Right renal pelvis (tissue), 4 donors: ENCODE data around the gene MAPK1. TPM values are rescaled to one million over a fixed set of nuclear protein-coding genes. Genes with fewer than 3 reads are reported as not detected.
"Not testable (repeated sequence)": the region's sequence is repeated elsewhere in the genome, so short reads cannot be mapped to it uniquely, and the experiment has no call there.

Source experiments
- DNase-seq, 4 donors: peaks; one replicate each; pipeline ENCODE4 v3.0.0-alpha.2; 2013; ENCODE audit warnings: low read depth in 4 of 4, low spot score in 3 of 4, missing footprints in 1 of 4
- polyA plus RNA-seq, 4 donors: library from polyadenylated mRNA; unstranded; fragments of 120-200 nt; gene quantifications; one replicate each; pipeline ENCODE4 v1.2.1, GENCODE V29; 2013; ENCODE audit not compliant: insufficient read length in 4 of 4

The MAPK1 gene
- polyA plus RNA-seq, 4 donors = 132 to 150 (median 142) TPM

DNA sequence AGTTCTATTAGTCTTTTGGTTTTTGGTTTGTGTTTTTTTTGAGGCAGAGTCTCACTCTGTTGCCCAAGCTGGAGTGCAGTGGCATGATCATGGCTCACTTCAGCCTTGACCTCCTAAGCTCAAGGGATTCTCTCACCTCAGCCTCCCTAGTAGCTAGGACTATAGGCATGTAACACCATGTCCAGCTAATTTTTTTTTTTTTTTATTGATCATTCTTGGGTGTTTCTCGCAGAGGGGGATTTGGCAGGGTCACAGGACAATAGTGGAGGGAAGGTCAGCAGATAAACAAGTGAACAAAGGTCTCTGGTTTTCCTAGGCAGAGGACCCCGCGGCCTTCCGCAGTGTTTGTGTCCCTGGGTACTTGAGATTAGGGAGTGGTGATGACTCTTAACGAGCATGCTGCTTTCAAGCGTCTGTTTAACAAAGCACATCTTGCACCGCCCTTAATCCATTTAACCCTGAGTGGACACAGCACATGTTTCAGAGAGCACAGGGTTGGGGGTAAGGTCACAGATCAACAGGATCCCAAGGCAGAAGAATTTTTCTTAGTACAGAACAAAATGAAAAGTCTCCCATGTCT, 15.4 kb upstream of the MAPK1 start:
- DNase-seq = not testable (repeated sequence)

DNA sequence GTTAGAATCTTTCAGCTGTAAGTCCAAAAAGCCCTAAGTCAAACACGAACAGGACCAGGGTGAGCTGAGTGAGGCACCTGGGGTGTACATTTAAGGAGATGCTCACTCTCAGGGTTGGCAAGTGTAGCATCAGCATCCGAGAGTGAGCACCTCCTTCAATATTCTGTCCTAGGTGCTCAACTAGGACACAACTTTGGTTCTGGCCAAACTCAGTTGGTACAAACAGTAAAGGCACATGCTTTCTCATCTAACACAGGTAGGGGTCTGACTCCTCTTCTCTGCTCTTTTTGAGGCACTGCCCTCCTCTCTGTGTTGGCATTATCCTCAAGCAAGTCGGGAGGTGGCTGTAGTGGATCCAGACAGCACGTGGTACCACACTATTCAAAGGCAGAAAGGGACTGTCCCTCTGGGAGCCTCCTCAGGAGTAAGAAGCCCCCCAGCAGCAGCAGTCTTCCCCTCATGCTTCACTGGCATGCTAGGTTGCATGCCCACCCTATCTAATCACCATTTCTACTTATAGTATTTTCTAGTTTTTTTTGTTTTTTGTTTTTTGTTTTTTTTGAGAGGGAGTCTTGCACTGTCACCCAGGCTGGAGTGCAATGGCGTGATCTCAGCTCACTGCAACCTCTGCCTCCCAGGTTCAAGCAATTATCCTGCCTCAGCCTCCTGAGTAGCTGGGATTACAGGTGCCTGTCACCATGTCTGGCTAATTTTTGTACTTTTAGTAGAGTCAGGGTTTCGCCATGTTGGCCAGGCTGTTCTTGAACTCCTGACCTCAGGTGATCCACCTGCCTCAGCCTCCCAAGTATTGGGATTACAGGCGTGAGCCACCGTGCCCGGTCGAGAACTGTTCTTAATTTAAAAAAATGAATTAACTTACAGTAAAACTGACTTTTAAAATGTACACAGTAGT, 14.7 kb upstream of the MAPK1 start:
- no peak for DNase-seq

DNA sequence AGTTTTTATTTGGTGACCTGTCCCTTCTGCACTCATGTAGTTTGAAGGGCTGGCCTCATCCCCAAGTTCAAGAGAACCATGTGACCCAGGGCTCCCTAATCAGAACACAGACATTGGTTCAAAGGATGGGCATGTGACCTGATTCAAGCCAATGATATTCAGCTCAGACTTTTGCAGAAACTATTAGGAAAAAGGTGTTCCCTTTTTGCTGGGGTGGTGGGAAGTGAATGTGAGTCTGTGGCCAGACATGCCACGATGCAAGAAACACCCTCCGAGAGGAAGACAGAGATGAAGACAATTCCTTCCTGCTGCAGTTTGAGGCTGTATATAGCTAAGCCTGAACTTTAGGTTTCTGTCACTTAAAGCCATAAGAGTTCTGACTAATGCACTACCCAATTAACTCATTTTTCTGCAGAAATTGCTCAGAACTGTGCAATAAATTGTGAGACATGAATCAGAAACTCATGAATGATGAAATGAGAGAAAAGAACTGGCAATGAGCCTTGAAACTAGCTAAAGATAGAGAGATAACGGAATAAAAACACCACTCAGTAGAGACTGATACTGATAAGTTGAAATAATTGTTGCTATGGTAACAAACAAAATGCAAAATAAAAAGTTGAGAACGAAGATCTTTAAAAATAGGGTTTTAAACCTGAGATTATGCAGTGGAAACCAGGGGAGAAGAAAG, 9.2 kb upstream of the MAPK1 start:
- DNase-seq = no peak

DNA sequence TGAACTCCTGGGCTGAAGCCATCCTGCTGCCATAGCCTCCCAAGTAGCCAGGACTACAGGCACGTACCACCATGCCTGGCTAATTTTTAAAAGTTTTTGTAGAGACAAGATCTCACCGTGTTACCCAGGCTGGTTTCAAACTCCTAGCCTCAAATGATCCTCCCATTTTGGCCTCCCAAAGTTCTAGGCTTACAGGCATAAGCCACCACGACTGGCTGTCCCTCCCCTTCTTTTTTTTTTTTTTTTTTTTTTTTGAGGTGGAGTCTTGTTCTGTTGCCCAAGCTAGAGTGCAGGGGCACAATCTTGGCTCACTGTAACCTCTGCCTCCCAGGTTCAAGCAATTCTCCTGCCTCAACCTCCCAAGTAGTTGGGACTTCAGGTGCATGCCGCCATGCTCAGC, 7.5 kb upstream of the MAPK1 start:
- DNase-seq = not testable (repeated sequence)

DNA sequence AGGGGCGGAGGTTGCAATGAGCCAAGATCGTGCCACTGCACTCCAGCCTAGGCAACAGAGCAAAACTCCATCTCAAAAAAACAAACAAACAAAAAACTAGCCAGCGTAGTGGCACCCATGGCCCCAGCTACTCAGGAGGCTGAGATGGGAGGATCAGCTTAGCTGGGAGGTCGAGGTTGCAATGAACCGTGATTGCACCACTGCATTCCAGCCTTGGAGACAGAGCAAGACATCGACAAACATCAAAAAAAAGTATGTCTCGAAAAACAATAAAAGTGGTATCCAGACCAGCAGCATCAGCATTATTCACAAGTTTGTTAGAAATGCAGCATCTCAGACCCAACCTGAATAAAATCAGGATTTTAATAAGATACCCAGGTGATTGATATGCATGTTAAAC, 6.2 kb upstream of the MAPK1 start:
- DNase-seq = no peak

DNA sequence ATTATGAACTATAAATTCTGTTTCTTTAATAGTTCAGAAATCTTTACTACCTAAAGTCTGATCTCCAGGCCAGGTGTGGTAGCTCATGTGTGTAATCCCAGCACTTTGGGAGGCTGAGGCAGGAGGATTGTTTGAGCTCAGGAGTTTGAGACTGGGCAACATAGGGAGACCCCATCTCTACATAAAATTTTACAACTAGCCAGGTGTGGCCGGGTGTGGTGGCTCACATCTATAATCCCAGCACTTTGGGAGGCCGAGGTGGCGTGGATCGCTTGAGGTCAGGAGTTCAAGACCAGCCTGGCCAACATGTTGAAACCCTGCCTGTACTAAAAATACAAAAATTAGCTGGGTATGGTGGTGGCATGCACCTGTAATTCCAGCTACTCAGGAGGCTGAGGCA, 5.3 kb upstream of the MAPK1 start:
- DNase-seq = not testable (repeated sequence)

DNA sequence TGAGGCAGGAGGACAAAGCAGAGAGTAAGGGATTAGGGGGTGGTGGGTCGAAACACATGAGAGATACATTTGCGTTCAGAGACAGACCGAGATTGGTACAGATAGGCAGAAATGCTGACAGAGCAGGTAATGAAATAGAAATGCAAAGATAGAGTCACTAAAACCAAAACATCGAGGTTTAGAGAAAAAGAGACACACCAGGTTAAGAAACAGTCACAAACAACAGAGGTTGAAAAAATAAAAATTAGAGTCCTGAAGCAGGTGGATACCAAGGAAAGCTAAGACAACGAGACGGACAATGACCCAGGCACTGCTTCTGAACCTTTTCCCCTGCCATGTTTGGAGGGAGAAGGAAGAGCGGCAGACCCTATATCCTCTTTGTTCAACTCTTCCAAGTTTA, 1.2 kb upstream of the MAPK1 start:
- DNase-seq = no peak

DNA sequence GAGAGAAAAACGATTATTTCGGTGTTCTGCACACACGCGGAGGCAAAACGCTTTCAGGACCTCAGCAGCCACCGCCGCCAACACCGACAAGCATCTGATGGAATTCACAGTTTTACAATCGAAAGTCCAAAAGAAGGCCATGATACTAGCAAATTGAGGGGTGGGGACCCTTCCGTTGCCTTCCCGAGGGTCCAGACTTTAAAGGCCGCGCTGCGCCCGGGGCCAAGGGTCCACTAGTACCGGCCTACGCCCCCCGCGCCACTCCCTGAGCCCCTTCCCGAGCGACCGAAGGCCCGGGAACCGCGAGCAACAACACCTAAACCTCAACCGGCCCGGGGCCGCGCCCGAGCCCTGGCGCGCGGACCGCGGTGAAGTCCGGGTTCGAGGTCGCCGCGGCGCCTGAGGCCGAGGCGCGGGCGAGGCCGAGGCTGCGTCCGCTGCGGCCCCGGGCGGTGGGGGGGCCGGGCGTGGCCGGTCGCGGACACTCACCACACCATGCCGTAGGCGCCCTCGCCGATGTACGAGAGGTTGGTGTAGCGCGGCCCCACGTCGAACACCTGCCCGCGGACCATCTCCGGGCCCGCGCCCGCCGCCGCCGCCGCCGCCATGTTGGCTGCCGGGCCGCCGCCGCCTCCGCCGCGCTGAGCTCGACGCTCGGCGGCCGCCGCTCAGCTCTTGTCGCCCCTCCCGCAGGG, 465 bp downstream of the MAPK1 start:
- DNase-seq = peak; percentile 8 to 39 (median 12)

DNA sequence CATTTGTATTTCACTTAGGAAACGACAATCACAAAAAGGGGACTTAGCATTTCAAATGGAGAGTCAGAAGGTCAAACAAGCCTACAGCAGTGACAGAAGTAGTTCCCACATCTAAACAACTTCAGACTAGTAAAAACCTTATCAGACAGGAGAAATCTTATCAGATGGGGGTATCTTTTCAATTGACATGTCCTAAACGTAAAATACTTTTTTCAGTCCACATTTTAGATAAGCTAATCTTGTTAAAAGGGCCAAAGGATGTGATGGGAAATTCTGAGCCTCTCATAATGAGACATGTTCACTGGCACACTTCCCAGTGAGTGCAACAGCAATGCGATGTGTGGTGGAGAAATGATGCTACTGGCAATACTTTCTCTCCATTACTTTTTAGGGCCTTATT, 2.4 kb downstream of the MAPK1 start:
- peak in 2 of 4 donors; percentile 7 to 8 for DNase-seq

DNA sequence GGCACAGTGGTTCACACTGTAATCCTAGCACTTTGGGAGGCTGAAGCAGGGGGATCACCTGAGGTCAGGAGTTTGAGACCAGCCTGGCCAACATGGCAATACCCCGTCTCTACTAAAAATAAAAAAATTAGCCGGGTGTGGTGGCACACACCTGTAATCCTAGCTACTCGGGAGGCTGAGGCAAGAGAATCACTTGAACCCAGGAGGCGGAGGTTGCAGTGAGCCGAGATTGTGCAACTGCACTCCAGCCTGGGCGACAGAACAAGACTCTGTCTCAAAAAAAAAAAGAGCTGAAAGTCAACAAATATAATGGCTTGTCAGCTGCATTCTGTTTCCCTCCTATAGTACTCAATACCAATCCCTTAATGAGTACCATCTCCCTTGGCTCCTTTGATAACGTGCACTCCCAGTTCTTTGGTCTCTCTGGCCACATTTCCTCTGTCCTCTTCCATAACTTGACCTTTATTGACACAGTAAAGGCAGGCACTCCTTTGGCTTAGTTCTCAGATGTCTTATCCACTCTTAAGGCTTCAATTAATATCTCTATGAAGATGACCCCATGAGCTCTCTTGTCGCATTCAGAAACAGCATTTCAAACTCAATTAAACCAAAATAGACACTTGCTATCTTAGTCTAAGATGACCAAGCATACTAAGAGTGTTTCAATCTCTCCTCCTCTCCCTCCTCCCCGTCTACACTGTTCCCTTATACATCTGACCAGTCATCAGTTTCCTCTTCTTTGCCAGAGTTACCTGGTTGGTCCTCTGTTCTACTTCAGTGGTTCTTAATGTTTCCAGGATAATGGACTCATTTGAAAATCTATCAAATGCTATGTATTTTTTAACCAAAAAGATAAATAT, 4.8 kb downstream of the MAPK1 start:
- no peak for DNase-seq

DNA sequence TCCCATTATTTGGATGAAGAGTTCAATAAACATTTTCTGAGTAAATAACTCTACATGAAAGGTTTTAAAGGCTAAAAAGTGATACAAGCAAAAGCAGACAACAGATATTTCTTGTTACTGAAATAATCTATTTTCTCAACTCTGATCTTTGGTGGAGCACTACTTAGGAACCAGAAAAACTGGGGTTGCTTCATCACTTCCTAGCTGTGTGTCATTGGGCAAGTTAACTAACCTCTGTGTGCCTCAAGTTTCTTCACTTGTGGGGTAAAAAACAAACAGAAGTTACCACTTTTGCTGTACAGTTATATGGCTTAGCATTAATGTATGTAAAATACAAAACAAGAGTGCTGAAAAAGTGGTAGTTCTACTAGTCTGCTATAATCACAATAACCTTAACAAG, 5.6 kb downstream of the MAPK1 start:
- DNase-seq = no peak

DNA sequence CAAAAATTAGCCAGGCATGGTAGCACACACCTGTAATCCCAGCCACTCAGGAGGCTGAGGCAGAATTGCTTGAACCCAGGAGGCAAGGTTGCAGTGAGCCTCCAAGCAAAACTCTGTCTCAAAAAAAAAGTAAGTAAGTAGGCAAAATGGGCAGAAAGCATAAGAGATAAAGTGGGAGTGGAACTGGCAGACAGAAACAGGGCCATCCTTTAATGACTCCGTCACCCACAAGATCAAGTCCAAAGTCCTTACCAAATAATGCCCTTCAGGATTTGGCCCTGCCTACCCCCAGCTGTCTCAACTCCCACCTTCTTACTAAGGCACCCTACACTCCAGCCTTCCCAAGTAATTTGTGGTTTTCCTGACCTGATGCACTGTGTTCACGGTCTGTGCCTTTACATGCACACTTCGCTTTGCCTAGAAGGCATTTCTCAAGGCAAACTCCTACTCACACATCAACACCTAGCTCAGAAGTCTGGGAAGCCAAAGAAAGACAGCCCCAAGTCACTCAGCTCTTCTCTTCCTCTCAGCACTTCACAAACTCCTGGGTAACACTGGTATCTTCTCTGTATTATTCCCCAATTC, 6.1 kb downstream of the MAPK1 start:
- DNase-seq = no peak

DNA sequence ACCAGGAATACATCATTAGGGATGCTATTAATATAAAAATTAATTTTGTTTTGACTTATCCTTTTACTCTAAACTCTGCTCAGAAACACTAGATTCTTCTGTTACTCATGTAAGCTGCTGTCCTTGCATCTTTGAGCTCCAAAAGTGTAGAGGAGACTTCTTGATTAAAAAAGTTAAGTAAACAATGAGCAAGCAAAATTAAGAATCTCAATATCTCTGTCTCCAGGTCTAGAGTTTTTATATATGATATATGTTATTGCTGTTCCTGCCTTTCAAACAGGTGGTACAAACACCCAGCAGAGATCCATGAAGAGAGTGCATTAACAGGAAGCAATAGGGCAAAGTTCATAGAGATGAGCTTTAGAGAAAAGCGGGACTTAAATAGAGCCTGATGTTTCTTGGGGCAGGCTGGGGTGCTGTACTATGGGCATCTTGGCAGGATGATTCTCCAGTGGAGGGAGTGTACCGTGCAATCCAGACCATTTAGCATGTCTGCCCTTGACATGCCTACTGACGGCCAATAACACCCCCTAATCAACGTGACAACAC, 6.9 kb downstream of the MAPK1 start:
- no peak for DNase-seq

DNA sequence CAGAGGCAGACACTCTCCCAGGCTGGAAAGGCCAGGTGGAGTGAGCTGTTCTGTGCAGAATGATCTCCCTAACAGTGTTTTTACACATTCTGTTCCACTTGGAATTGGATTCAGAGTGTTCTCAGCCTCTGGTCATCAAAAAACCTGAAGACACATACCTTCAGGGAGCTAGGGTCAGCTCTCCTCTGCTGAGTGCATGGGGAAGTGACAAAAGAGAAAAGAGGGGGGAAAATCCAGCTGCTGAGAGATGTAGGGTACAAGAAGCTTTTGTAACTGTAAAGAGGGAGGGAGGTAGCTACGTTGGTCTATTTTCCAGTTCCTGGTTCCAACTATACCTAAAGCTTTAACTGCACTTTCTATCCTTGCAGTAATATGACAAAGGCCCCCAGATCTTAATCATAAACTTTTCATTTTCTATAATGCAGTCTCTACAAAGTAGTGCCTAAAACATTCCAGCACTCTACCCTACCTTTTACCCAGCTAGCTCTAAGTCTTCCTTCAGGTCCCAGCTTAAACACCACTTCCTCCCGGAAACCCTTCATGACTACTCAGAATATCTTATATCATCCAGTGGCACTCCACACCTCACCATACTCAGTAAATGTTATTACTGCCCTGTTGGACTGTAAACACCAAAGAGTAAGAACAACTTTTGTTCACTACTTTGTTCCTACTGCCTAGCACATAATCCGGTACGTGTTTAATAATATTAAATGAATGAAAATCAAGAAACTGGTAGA, 9.2 kb downstream of the MAPK1 start:
- no peak for DNase-seq

DNA sequence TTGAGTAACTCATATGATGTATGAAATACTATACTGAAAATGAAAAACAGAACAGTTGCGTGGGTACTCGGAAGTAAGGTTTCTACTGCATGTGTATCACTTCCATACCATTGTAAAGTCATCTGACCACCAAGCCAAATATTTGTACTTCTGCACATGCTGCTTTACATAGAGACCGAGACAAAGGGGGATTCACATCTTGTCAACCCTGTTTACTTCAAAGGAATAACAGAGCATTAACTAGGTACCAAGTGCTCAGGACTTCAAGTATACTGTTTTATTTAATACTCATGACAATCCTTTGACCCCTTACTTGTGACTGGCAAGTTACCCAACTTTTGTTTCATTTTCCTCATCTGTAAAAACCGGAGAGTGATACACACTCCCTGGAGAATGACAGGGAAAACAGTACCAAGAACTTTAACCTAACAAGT, 9.9 kb downstream of the MAPK1 start:
- no peak for DNase-seq

DNA sequence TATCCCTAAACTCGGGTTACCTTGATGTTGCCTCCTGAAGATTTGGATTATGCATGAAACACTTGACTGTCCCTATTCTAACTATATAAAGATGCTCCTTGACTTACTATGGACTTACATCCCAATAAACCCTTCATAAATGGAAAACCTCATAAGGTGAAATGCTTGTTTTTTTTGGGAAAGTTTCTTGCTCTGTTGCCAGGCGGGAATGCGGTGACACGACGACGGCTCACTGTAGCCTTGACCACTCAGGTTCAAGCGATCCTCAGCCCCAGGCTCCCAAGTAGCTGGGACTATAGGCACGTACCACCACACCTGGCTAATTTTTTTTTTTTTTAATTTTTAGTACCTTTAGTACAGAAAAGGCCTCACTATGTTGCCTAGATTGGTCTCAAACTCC, 10.6 kb downstream of the MAPK1 start:
- DNase-seq = no peak

DNA sequence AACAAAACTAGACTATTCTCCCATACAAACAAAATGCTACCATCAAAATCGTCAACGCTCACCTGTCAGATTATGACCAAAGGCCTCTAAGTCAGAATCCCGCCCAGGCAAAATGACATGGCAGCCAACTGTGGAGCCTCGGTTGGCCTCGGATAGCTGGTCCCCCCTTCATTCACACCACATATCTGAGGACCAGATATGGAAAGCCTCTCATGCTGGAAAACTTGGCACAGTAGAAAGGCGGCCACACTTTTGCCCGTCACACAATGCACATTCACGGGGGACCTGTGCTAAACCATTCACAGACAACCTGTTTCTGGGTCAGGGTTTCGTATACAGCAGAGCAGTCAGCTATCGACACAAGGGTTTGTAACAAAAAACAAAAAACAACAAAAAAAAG, 11.2 kb downstream of the MAPK1 start:
- no peak for DNase-seq

DNA sequence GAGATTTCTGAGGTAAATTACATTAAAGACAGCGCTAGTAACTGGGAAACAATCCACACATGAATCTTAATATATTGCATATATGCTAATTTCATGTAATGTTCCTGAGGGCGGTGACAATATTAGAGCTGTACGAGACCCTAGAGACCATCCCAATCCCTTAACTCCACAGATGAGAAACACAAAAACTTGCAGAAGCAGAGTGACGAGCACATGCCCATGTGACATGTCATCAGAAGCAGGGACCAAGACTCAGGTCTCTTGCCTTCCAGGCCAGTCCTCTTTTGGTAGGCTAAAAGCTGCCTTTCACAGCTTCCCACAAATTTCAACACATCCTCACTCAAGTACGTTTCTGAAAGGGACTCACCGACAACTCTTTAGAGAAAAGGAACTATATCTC, 11.8 kb downstream of the MAPK1 start:
- no peak for DNase-seq

DNA sequence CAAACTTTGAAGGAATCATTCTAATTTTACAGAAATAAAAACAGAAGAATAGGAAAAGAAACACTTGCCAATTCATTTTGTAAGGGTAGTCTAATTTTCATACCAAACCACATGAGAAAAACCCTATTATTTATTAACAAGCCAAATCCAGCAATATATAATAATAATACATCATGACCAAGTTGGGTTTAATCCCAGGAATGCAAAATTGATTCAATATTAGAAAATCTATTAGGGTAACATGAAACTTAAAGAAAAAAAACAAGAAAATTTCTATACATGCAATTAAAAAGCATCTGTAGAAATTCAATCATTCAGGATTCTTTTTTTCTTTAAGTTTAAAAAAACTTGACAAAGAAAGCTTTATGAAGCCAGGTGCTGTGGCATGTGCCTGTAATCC, 16.8 kb downstream of the MAPK1 start:
- no peak for DNase-seq
